Panc1 (cell line): ENCODE measurements around the gene KRT23. TPM values are rescaled to one million over a fixed set of nuclear protein-coding genes. Genes with fewer than 3 reads are reported as not detected.
A peak's percentile ranks its signal among the peaks of the same experiment; 100 is the strongest.

Experiments used
- ATAC-seq: fragments of 200-7000 bp; cut with Tn5 transposase; 2 replicates; pipeline ENCODE4 v1.9.1; 2020; ENCODE audit warnings: mild to moderate bottlenecking, moderate library complexity
- BruUV-seq: library from RNA; stranded (reverse); fragments of 400-500 nt; replicated peaks from 2 replicates; lab custom pipeline; 2021; lab: Mats Ljungman, UMichigan
- CTCF ChIA-PET: fragments of 300-600 bp; sonication (Branson Sonifier 250); formaldehyde crosslinking; loops from one replicate; lab custom pipeline; 2022; ENCODE audit warnings: antibody characterized with exemption; lab: Charles Lee
- POLR2A ChIA-PET: fragments of 300-600 bp; sonication (Branson Sonifier 250); formaldehyde crosslinking; loops from one replicate; lab custom pipeline; 2022; ENCODE audit warnings: antibody characterized with exemption; lab: Charles Lee
- DNase-seq: peaks from one replicate; pipeline ENCODE4 v3.0.0-alpha.2; 2010; ENCODE audit warnings: low read depth, low spot score
- H3K27ac ChIP-seq: 2 replicates; pipeline ENCODE4 v1.5.1; 2011; ENCODE audit warnings: mild to moderate bottlenecking, low read length, inconsistent platforms
- H3K27me3 ChIP-seq: fragments of 200-500 bp; sonication (Bioruptor generic); 2 replicates; pipeline ENCODE4 v1.6.0; 2014; ENCODE audit warnings: low read length, inconsistent platforms; ENCODE audit not compliant: control insufficient read depth, insufficient read depth
- H3K36me3 ChIP-seq: fragments of 200-500 bp; sonication (Bioruptor generic); 2 replicates; pipeline ENCODE4 v1.5.1; 2014; ENCODE audit warnings: inconsistent platforms, mild to moderate bottlenecking, low read length, moderate library complexity; ENCODE audit not compliant: control insufficient read depth, insufficient read depth
- H3K4me1 ChIP-seq: 2 replicates; pipeline ENCODE4 v1.5.1; 2011; ENCODE audit warnings: inconsistent platforms, mild to moderate bottlenecking, low read length, moderate library complexity; ENCODE audit not compliant: control insufficient read depth, insufficient read depth
- H3K4me3 ChIP-seq, 2 experiments: 2 replicates each; pipeline ENCODE4 v1.5.1; 2011 to 2012; ENCODE audit warnings: low read depth in 2 of 2, low read length in 2 of 2, mild to moderate bottlenecking in 2 of 2, inconsistent platforms in 1 of 2, moderate library complexity in 1 of 2
- H3K9me3 ChIP-seq: fragments of 200-500 bp; sonication (Bioruptor generic); 2 replicates; pipeline ENCODE4 v1.5.1; 2014; ENCODE audit warnings: low read depth, mild to moderate bottlenecking, inconsistent platforms, low read length, moderate library complexity; ENCODE audit not compliant: control insufficient read depth, insufficient read depth
- POLR2AphosphoS5 ChIP-seq: IDR thresholded peaks from 2 replicates; pipeline ENCODE4 v1.6.1; 2012; ENCODE audit warnings: mild to moderate bottlenecking, low read depth, low read length, moderate library complexity
- SIN3A ChIP-seq: IDR thresholded peaks from 2 replicates; pipeline ENCODE4 v1.6.1; 2012; ENCODE audit warnings: low read depth, mild to moderate bottlenecking, low read length, moderate library complexity, borderline replicate concordance; ENCODE audit not compliant: insufficient read depth
- TCF7L2 ChIP-seq: IDR thresholded peaks from 2 replicates; pipeline ENCODE4 v1.6.1; 2011; ENCODE audit warnings: mild to moderate bottlenecking, low read depth, low read length, inconsistent platforms
- in situ Hi-C: cut with HindIII; loops from 2 replicates; pipeline ENCODE4 v1.10.0; 2016; ENCODE audit warnings: low sequenced_read_pairs, low pct_unique_long_range_greater_than_20kb
- intact Hi-C: fragments of 100-400 bp; cut with micrococcal nuclease; formaldehyde crosslinking; loops from one replicate; pipeline ENCODE4 v1.10.0; 2022; ENCODE audit not compliant: unreplicated experiment
- total RNA-seq: library from RNA; stranded (reverse); gene quantifications from one replicate; pipeline ENCODE4 v1.2.1, GENCODE V29; 2021; ENCODE audit not compliant: unreplicated experiment
- TF ChIP-seq, protein P1 (sequence below): fragments of 450-650 bp; IDR thresholded peaks from 2 replicates; pipeline ENCODE4 v1.5.1; 2017; ENCODE audit warnings: mild to moderate bottlenecking
- TF ChIP-seq, protein P2 (sequence below), 2 experiments: IDR thresholded peaks; 2 replicates each; pipeline ENCODE4 v1.6.1; 2011 to 2012; ENCODE audit warnings: low read depth in 2 of 2, control low read depth in 1 of 2, low read length in 1 of 2, mild to moderate bottlenecking in 1 of 2, moderate library complexity in 1 of 2; ENCODE audit not compliant: insufficient read depth in 1 of 2

The KRT23 gene
- total RNA-seq, 1 experiment from 2014 or later = not detected

DNA sequence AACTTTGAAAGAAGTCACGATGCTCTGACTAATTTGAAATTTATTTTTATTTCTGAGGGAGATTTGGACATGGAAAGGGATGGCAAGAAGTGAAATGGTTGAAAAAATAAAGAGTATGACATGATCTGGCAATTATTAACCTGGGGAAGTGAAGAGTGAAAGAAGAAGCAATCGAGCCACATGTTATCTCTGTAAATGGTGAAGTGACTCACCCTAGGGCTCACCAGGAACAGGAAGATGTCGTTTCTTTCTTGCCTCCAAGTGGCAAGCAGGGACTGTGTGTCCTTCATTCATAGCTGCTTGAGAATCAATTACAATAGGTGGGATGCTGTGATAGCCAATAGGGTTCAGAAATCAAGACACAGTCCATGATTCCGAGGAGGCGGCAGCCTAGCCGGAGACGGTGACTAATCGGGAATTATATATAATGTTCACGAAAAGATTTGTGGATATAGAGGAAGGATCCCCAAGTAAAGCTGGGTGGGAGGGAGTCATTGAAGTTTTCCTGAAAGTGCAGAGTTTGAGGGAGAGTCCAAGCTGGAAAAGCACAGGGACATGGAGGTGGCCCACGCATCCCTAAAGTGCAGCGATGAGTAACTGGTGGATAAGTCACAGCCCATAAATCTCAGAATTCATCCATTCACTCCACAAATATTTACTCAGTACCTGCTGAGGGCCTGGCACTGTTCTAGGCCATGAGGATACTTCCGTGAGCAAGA, 34.2 kb downstream of the KRT23 start:
- in situ Hi-C loops (no loop called here), intact Hi-C loops (loop anchor here (10.0 kb wide), 1 partner anchor 622 kb away; the partner anchor contains the start of gene KRT19)
- no TSS peak for BruUV-seq
- H3K4me1 ChIP-seq = peaks cover 18% of the 10 kb centered on the region
- ATAC-seq (peak; percentile 95), DNase-seq (no peak)
- H3K27ac ChIP-seq = peak overlapping the region; percentile 62; the same call in 1 of the 2 replicates
- no peaks in the 10 kb centered on the region for H3K27me3 ChIP-seq
- no peaks in the 10 kb centered on the region for H3K9me3 ChIP-seq
- H3K4me3 ChIP-seq = peak overlapping the region in 1 of 2 experiments; percentile 38; a peak in 2 of 4 replicates
- POLR2A ChIA-PET = no interaction called here
- CTCF ChIA-PET = no interaction called here
- TF ChIP-seq, protein P1, sequence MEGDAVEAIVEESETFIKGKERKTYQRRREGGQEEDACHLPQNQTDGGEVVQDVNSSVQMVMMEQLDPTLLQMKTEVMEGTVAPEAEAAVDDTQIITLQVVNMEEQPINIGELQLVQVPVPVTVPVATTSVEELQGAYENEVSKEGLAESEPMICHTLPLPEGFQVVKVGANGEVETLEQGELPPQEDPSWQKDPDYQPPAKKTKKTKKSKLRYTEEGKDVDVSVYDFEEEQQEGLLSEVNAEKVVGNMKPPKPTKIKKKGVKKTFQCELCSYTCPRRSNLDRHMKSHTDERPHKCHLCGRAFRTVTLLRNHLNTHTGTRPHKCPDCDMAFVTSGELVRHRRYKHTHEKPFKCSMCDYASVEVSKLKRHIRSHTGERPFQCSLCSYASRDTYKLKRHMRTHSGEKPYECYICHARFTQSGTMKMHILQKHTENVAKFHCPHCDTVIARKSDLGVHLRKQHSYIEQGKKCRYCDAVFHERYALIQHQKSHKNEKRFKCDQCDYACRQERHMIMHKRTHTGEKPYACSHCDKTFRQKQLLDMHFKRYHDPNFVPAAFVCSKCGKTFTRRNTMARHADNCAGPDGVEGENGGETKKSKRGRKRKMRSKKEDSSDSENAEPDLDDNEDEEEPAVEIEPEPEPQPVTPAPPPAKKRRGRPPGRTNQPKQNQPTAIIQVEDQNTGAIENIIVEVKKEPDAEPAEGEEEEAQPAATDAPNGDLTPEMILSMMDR = no peak
- TF ChIP-seq TCF7L2 = no peak
- TF ChIP-seq POLR2AphosphoS5 = no peak
- TF ChIP-seq SIN3A = no peak
- TF ChIP-seq, protein P2, sequence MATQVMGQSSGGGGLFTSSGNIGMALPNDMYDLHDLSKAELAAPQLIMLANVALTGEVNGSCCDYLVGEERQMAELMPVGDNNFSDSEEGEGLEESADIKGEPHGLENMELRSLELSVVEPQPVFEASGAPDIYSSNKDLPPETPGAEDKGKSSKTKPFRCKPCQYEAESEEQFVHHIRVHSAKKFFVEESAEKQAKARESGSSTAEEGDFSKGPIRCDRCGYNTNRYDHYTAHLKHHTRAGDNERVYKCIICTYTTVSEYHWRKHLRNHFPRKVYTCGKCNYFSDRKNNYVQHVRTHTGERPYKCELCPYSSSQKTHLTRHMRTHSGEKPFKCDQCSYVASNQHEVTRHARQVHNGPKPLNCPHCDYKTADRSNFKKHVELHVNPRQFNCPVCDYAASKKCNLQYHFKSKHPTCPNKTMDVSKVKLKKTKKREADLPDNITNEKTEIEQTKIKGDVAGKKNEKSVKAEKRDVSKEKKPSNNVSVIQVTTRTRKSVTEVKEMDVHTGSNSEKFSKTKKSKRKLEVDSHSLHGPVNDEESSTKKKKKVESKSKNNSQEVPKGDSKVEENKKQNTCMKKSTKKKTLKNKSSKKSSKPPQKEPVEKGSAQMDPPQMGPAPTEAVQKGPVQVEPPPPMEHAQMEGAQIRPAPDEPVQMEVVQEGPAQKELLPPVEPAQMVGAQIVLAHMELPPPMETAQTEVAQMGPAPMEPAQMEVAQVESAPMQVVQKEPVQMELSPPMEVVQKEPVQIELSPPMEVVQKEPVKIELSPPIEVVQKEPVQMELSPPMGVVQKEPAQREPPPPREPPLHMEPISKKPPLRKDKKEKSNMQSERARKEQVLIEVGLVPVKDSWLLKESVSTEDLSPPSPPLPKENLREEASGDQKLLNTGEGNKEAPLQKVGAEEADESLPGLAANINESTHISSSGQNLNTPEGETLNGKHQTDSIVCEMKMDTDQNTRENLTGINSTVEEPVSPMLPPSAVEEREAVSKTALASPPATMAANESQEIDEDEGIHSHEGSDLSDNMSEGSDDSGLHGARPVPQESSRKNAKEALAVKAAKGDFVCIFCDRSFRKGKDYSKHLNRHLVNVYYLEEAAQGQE (IDR thresholded peaks at IDR 0.05; ENCODE audit: insufficient read depth in 1 of 2, low read depth in 2 of 2, low read length in 1 of 2) = no peak
- no peaks in the 10 kb centered on the region for H3K36me3 ChIP-seq

DNA sequence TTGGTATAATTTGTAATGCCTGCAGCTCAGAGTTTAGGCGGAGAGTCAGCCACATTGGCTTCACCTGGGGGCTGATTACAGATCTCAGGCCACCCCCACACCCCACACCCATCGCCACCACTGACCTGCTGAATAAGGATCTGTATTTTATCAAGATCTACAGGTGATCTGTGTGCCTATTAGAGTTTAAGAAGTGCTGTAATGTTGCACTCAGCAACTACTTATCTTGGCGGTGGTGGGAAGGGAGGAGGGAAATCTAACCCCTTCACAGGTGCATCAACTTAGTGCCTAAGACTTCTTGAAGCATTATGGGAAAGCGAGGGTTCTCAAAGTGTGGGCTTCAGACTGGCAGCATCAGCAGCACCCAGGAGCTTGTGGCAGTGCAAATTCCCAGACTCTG, 34.9 kb downstream of the KRT23 start:
- Histone ChIP-seq H3K4me3 (no peak overlapping the region), H3K4me1 (peaks cover 18% of the 10 kb centered on the region), H3K27ac (peak overlapping the region; percentile 62; the same call in 1 of the 2 replicates), H3K27me3 (no peaks in the 10 kb centered on the region), H3K9me3 (no peaks in the 10 kb centered on the region), H3K36me3 (no peaks in the 10 kb centered on the region)
- TF ChIP-seq, protein P2 (IDR thresholded peaks at IDR 0.05; ENCODE audit: insufficient read depth in 1 of 2, low read depth in 2 of 2, low read length in 1 of 2) = no peak
- TF ChIP-seq POLR2AphosphoS5 = no peak
- TF ChIP-seq, protein P1 = no peak
- TF ChIP-seq SIN3A = no peak
- no peak for TF ChIP-seq TCF7L2
- CTCF ChIA-PET = interaction anchor here (1.4 kb wide), 1 partner anchor 763 kb away, joined by 3 read pairs; no protein-coding TSS in a partner anchor
- no peak for ATAC-seq
- POLR2A ChIA-PET = interaction anchor here (0.6 kb wide), 1 partner anchor 19 kb away, joined by 11 read pairs; no protein-coding TSS in a partner anchor
- in situ Hi-C loops (no loop called here), intact Hi-C loops (loop anchor here (10.0 kb wide), 1 partner anchor 622 kb away; the partner anchor contains the start of gene KRT19)
- no TSS peak for BruUV-seq
- no peak for DNase-seq
